Renal cortex interstitium (tissue), 11 donors: Measurements from ENCODE around the gene TAOK2. TPM values are rescaled to one million over a fixed set of nuclear protein-coding genes. Genes with fewer than 3 reads are reported as not detected.

Experiments used
- DNase-seq, 11 donors: peaks; one replicate each; pipeline ENCODE4 v3.0.0-alpha.2; 2013; ENCODE audit warnings: low read depth in 9 of 11, low spot score in 4 of 11; ENCODE audit errors: extremely low read depth in 1 of 11
- polyA plus RNA-seq, 3 donors: library from polyadenylated mRNA; unstranded; fragments of 120-200 nt; gene quantifications; one replicate each; pipeline ENCODE4 v1.2.1, GENCODE V29; 2013; ENCODE audit not compliant: insufficient read length in 3 of 3

Gene TAOK2
- polyA plus RNA-seq, 3 donors: 38.0 to 54.0 (median 52.6) TPM

DNA sequence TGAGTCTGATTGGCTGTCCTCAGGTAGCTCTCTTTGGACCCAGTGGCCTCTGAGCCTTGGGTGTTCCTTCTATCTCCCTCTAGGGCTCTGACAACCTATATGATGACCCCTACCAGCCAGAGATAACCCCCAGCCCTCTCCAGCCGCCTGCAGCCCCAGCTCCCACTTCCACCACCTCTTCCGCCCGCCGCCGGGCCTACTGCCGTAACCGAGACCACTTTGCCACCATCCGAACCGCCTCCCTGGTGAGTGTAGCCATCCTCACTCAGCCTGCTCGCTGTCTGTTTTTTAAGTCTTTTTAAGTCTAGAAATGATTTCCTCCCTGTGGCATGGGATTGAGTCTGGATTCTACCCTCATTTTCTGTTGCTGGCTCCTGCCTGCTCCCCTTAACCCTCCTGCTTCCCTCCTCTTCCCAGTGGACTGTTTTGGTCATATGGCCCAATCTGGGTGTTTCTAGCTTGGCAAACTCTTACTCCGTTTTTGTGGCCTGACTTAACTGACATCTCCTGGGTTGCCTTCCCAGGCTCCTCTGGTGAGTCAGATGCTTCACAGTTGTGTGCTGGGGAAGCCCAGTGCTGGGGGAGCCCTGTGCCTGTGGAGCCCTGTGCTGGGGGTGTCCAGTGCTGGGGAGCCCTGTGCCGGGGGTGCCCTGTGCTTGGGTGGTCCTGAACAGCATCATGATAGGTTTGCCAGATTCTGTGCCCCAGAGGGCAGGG, 9.9 kb downstream of the TAOK2 start:
- DNase-seq: no peak

- DNase-seq: no peak
Observed at GRCh38 chr16:29984137-29984763, 10.6 kb downstream of the TAOK2 start.

DNA sequence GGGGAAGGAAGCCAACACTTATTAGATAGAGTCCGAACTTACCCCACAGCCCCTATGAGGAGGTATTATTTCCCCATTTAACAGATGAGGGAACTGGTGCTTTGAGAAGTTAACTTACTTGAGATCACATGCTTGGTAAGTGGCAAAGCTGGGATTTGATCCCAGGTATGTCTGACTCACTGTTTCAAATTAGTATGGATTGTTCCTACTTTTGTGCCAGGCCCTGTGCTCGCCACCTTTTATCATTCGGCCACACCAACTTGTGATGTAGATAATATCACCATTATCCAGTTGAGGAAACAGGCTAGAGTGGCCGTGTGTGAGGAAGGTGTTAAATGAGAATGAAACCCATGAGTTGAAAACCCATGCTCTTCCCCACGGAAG, 11.1 kb downstream of the TAOK2 start:
- no peak for DNase-seq

- no peak for DNase-seq
Observed at GRCh38 chr16:29985271-29985811, 11.7 kb downstream of the TAOK2 start.

DNA sequence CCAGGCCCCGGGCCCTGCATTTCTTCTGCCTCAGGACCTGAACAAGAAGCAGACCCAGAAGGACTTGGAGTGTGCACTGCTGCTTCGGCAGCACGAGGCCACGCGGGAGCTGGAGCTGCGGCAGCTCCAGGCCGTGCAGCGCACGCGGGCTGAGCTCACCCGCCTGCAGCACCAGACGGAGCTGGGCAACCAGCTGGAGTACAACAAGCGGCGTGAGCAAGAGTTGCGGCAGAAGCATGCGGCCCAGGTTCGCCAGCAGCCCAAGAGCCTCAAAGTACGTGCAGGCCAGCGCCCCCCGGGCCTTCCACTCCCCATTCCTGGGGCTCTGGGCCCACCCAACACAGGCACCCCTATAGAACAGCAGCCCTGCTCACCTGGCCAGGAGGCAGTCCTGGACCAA, 12.6 kb downstream of the TAOK2 start:
- no peak for DNase-seq

GRCh38 chr16:29986931-29987330, 13.3 kb downstream of the TAOK2 start:
- no peak for DNase-seq

- no peak for DNase-seq
Observed at GRCh38 chr16:29987371-29988085, 13.9 kb downstream of the TAOK2 start.

- DNase-seq: no peak
Observed at GRCh38 chr16:29988346-29989075, 14.8 kb downstream of the TAOK2 start.

DNA sequence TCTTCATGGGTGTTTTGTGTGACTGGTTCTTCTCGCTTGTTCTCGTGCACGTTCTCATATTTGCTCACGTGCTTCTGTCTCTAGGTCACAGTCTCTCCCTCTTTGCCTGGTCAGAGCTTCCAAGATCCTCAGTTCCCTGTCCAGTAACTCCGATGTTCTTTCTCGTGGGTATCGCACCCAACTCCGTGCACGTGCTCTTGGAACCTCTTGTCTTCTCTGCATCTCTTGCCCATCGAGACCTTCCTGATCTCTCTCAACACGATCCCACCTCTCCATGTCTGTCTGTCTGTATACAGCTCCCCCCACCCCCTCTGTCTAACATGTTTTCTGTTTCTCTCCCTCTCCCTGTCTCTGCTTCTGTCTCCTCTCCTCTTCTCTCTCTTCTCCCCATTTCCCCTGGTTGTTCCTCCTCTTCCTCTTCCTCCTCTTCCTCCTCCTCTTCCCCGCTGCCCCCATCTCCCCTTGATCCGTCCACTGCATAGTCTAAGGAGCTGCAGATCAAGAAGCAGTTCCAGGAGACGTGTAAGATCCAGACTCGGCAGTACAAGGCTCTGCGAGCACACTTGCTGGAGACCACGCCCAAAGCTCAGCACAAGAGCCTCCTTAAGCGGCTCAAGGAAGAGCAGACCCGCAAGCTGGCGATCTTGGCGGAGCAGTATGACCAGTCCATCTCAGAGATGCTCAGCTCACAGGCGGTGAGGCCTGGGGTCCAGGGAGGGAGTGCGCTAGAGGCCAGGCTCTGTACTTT, 15.6 kb downstream of the TAOK2 start:
- DNase-seq: no peak

DNA sequence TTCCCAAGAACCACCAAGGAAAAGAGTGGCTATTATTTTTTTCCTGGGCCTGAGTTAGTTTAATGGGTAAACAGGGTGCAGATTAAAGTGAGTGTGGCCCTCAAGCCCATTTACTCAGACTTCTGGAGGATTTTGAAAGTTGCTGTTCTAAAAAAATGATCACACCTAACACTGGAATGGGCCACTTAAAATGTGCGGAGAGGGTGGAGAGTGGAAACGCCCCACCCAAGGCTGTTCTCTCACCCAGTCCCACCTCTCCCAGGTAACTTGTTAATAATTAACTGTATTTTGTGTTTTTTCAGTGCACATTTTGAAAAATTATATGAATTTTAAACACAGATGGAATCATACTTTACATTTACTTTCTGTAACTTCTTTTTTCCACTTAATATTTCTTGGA, 16.4 kb downstream of the TAOK2 start:
- no peak for DNase-seq

- DNase-seq: no peak
Observed at GRCh38 chr16:29990883-29991570, 17.4 kb downstream of the TAOK2 start.

DNA sequence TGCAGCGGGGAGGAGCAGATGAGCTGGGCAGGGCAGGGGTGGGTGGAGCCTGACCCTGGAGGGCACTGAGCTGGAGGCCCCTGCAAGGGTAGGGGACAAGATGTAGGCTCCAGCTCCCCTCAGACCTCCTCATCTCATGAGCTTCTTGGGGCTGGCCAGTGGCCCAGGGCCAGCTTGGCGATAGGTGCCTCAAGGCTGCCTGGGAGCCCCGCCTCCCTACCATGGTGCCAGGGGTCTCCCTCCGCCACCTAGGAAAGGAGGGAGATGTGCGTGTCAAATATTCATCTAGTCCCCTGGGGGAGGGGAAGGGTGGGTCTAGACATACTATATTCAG, 17.9 kb downstream of the TAOK2 start:
- DNase-seq: no peak

DNA sequence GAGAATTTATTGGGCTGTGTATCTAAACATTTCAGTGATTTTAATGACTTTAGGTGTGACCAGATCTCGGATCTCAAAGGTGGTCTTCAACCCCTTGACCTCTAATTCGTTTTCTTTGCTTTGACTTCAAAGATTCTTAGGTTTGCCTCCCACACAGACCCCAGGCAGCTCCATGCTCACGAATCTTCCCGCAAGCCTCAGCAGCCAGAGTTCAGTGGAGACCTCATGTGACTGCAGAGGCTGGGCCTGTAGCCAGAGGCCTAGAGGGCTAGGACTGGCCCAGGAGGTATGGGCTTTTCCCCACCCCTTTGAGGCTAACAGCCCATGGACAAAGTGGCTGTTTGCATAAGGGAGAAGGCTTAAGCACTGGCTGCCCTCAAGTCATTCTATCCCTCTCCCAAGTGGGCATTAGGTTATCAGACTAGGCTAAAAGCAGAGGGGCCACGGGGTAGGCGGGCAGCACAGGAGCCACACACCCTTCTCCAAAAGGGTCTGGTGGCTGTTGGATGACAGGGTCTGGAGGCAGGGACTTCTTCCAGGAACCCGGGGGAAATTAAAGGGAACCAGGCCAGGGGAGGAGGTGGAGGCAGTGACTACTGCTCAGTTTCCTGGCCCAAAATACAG, 18.8 kb downstream of the TAOK2 start:
- DNase-seq: no peak

GRCh38 chr16:29993191-29993902, 19.7 kb downstream of the TAOK2 start:
- DNase-seq: no peak

DNA sequence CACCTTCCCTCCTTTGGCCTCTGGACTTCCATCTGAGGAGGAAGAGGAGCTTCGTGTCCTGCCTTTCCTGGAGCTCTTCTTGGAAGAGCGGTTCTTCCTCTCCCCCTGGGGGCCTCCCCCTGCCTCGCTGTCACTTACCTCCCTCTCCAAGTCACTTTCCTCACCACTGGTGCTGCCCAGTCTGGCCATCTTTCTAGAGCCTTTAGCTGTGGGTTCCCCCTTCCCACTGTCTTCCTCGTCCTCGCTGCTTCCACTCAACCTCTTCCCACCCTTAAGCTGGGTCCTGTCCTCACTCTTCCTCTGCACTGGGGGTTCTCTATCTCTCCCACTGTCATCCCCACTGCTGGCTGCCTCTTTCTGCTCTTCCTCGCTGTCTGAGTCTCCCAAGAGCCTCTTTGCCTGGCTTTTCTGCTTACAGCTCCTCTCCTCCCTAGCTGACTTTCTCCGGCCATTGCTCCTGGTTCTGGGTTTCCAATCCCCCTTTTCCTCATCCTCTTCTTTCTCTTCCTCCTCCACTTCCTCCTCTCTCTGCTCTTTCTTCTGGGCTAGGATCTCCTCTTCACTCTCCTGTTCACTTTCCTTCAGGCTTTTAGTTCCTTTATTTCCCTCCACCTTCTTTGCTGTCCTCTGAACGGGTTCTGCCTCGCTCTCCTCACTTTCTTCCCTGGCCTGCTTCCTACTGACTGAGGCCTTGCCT, 20.4 kb downstream of the TAOK2 start:
- DNase-seq: no peak

DNA sequence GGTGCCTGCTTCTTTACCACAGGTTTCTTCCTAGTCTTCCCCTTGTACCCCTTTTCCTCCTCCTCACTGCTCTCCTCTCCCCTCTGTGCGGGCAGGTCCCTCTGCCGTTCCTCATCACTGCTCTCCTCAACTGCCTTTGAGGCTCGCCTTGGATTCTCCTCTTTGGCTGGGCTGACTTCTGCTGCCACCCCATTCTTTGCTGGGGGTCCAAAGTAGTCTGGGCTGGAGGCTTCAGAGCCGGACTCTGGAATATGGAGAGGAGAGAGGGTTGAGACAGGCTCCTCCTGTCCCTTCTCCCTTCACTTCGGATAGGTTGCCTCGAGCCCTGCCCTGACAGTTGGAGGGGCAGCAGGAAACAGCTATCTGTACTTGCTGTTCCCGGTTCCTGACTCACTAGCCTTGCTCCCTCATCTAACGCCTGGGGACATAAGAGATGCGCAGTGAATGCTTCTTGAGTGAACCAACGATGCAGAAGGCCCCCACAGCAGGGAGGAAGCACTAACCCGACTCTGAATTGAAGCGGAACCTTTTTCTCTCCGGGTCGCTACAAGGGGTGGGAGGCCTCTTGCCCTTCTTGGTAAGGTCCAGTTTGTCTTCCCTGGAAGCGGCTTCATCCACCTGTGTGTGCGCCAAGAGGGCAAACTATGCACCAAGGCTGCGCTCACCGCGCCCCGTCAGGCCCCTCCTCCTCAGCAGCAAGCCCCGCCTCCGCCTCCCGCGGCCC, 21.1 kb downstream of the TAOK2 start:
- DNase-seq: no peak
